ENCODE results near the gene TAF11. TPM values are rescaled to one million over a fixed set of nuclear protein-coding genes. Genes with fewer than 3 reads are reported as not detected.

The TAF11 gene
- total RNA-seq, 1 donor = 24.2 TPM

- TF ChIP-seq, protein P1, sequence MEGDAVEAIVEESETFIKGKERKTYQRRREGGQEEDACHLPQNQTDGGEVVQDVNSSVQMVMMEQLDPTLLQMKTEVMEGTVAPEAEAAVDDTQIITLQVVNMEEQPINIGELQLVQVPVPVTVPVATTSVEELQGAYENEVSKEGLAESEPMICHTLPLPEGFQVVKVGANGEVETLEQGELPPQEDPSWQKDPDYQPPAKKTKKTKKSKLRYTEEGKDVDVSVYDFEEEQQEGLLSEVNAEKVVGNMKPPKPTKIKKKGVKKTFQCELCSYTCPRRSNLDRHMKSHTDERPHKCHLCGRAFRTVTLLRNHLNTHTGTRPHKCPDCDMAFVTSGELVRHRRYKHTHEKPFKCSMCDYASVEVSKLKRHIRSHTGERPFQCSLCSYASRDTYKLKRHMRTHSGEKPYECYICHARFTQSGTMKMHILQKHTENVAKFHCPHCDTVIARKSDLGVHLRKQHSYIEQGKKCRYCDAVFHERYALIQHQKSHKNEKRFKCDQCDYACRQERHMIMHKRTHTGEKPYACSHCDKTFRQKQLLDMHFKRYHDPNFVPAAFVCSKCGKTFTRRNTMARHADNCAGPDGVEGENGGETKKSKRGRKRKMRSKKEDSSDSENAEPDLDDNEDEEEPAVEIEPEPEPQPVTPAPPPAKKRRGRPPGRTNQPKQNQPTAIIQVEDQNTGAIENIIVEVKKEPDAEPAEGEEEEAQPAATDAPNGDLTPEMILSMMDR (IDR thresholded peaks at IDR 0.05; ENCODE audit: insufficient read depth, low read depth, low read length) = no peak
- no peak for DNase-seq (ENCODE audit: low read depth)
- H3K4me3 ChIP-seq (ENCODE audit: low read depth, low read length) = no peak overlapping the region
Observed at GRCh38 chr6:34916348-34916967, 28.6 kb upstream of the TAF11 start.

- H3K4me3 ChIP-seq (ENCODE audit: low read depth, low read length) = no peak overlapping the region
- DNase-seq (ENCODE audit: low read depth) = no peak
- TF ChIP-seq, protein P1 (IDR thresholded peaks at IDR 0.05; ENCODE audit: insufficient read depth, low read depth, low read length) = no peak
Observed at GRCh38 chr6:34914358-34914757, 26.5 kb upstream of the TAF11 start.

- TF ChIP-seq, protein P1 (IDR thresholded peaks at IDR 0.05; ENCODE audit: insufficient read depth, low read depth, low read length) = no peak
- DNase-seq (ENCODE audit: low read depth) = peak; percentile 59
- H3K4me3 ChIP-seq (ENCODE audit: low read depth, low read length) = no peak overlapping the region
Observed at GRCh38 chr6:34912715-34913464, 25.0 kb upstream of the TAF11 start.

GRCh38 chr6:34911822-34912221 is 24.0 kb upstream of the TAF11 start:
- TF ChIP-seq, protein P1 (IDR thresholded peaks at IDR 0.05; ENCODE audit: insufficient read depth, low read depth, low read length) = no peak
- DNase-seq (ENCODE audit: low read depth) = no peak
- no peak overlapping the region for H3K4me3 ChIP-seq (ENCODE audit: low read depth, low read length)

DNA sequence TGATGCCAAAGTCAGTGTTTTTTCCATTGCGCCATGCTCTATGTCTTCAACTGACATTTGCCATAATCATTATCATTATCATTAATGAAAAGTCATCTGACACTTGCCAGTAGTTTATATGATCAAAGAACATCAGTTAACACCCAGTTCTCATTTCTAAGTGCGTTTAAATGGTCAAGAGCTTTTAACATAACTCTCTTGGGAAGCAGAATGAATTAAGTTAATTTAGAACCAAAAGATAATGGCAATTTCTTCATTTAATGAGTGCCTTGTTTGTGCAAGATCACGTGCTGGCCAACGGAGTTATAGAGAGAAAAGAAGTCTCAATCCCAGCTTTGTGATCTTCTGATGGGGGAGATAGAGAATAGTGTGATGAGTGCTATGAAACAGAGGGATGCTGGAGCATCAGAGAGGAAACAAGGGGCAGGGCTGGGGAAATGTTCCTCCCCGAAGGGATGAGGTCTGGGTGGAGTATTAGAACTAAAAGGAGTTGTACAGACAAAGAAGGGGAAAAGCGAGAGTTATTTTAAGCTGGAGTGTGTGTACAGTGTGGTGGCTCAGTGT is 21.6 kb upstream of the TAF11 start:
- no peak overlapping the region for H3K4me3 ChIP-seq (ENCODE audit: low read depth, low read length)
- TF ChIP-seq, protein P1 (IDR thresholded peaks at IDR 0.05; ENCODE audit: insufficient read depth, low read depth, low read length) = no peak
- DNase-seq (ENCODE audit: low read depth) = no peak

DNA sequence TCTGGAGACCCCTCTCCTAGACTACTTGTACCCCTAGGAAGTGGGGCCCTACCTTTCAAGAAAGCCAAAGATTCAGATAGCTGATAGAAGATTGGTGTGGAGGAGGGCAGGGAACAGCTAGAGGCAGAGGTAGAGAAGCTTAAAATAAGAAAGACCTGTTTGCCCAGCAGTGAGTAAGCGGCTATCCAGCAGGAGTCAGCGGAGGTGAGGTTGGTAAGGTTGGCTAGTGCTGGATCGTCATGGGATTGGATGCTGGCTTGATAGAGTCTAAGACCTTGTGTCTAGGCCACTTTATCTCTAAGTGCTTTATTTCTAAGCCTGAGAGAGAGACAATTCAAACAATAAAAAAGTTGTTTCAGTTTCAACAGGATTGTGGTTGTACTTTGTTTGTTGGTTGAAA is 20.4 kb upstream of the TAF11 start:
- no peak for DNase-seq (ENCODE audit: low read depth)
- H3K4me3 ChIP-seq (ENCODE audit: low read depth, low read length) = no peak overlapping the region
- TF ChIP-seq, protein P1 (IDR thresholded peaks at IDR 0.05; ENCODE audit: insufficient read depth, low read depth, low read length) = no peak

All from fibroblast of villous mesenchyme (primary cell).